ENCODE results near the gene FHIT. TPM values are rescaled to one million over a fixed set of nuclear protein-coding genes. Genes with fewer than 3 reads are reported as not detected.
"Not testable (repeated sequence)": the region's sequence is repeated elsewhere in the genome, so short reads cannot be mapped to it uniquely, and the experiment has no call there.

The FHIT gene
- total RNA-seq, 2 experiments from 2014 or later: 9.6 to 9.7 TPM

GRCh38 chr3:60674870-60675269, 576.4 kb downstream of the FHIT start:
- H3K4me1 Mint-ChIP-seq: no peaks in the 10 kb centered on the region
- H3K4me3 Mint-ChIP-seq: no peak overlapping the region
- DNase-seq: no peak
- H3K9me3 Mint-ChIP-seq: no peaks in the 10 kb centered on the region
- CTCF ChIA-PET: no interaction called here
- POLR2A ChIA-PET: no interaction called here
- no peak overlapping the region for H3K27ac Mint-ChIP-seq
- no peaks in the 10 kb centered on the region for H3K27me3 Mint-ChIP-seq
- H3K36me3 Mint-ChIP-seq (ENCODE audit: low read depth): no peaks in the 10 kb centered on the region

DNA sequence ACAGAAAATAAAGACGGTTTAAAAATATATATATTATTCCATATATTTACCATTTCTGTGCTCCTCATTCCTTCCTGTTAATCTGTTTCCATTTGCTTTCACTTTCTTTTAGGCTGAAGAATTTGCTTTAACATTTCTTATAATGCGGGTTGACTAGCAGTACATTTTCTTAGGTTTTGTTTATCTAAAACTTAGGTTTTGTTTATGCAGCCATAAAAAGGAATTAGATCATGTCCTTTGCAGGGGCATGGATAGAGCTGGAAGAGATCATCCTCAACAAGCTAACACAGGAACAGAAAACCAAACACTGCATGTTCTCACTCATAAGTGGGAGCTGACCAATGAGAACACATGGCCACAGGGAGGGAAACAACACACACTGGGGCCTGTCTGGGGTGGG, 578.1 kb downstream of the FHIT start:
- DNase-seq: no peak
- CTCF ChIA-PET: no interaction called here
- Mint-ChIP-seq H3K27ac (no peak overlapping the region), H3K36me3 (ENCODE audit: low read depth) (no peaks in the 10 kb centered on the region), H3K27me3 (no peaks in the 10 kb centered on the region), H3K9me3 (peaks cover 6% of the 10 kb centered on the region), H3K4me3 (no peak overlapping the region), H3K4me1 (no peaks in the 10 kb centered on the region)
- POLR2A ChIA-PET: no interaction called here

DNA sequence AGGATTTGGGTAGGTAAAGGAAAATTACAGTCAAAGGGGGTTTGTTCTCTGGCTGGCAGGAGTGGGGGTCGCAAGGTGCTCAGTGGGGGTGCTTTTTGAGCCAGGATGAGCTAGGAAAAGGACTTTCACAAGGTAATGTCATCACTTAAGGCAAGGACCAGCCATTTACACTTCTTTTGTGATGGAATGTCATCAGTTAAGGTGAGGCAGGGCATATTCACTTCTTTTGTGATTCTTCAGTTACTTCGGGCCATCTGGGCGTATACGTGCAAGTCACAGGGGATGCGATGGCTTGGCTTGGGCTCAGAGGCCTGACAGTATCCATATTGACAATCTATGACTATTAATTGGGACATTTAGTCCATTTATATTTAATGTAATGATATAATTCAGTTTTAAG, 578.9 kb downstream of the FHIT start:
- H3K27ac Mint-ChIP-seq; H3K27me3 Mint-ChIP-seq; H3K4me1 Mint-ChIP-seq; POLR2A ChIA-PET; H3K36me3 Mint-ChIP-seq (ENCODE audit: low read depth); DNase-seq; H3K9me3 Mint-ChIP-seq; H3K4me3 Mint-ChIP-seq; CTCF ChIA-PET: not testable (repeated sequence)

DNA sequence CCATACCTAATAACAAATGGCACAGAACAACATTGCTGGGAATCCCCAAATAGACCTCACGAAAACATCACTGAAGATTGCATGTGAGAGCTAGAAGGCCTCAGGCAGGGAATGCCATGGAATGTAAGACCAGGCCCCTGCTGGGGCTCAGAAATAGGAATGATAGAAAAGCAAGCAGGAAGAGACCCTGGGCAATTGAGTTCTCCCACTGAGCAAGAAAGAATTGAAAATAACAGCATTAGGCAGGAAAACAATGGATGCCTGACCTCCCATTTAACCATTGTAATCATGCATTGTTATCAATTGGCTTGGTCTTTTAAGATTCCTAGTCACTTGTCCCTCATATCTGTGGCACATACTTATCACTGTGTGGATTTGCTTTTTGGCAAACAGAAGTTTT, 581.6 kb downstream of the FHIT start:
- H3K4me3 Mint-ChIP-seq: no peak overlapping the region
- ChIA-PET CTCF (no interaction called here), POLR2A (no interaction called here)
- H3K36me3 Mint-ChIP-seq (ENCODE audit: low read depth): no peaks in the 10 kb centered on the region
- peaks cover 6% of the 10 kb centered on the region for H3K9me3 Mint-ChIP-seq
- H3K4me1 Mint-ChIP-seq: no peaks in the 10 kb centered on the region
- no peaks in the 10 kb centered on the region for H3K27me3 Mint-ChIP-seq
- no peak for DNase-seq
- H3K27ac Mint-ChIP-seq: no peak overlapping the region

- no peaks in the 10 kb centered on the region for H3K4me1 Mint-ChIP-seq
- peaks cover 11% of the 10 kb centered on the region for H3K9me3 Mint-ChIP-seq
- no peak overlapping the region for H3K27ac Mint-ChIP-seq
- H3K4me3 Mint-ChIP-seq: no peak overlapping the region
- H3K27me3 Mint-ChIP-seq: no peaks in the 10 kb centered on the region
- POLR2A ChIA-PET: no interaction called here
- no peak for DNase-seq
- CTCF ChIA-PET: no interaction called here
- H3K36me3 Mint-ChIP-seq (ENCODE audit: low read depth): no peaks in the 10 kb centered on the region
Measured at GRCh38 chr3:60660026-60660425, 591.2 kb downstream of the FHIT start.

DNA sequence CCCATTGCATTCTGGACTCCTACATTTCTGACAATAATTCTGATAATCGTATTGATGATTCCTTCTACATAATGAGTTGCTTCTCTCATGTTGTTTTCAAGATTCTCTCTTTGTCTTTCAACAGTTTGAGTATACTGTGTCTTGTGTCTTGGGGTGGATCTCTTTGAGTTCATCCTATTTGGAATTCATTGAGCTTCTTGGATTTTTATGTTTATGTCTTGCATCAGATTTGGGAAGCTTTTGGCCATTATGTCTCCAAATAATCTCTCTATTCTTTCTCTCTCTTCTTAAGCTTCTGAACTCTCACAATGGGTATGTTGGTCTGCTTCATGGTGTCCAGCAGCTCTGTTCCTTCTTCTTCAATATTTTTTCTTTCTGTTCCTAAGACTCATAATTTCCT, 592.2 kb downstream of the FHIT start:
- no peaks in the 10 kb centered on the region for H3K4me1 Mint-ChIP-seq
- H3K9me3 Mint-ChIP-seq: peaks cover 11% of the 10 kb centered on the region
- CTCF ChIA-PET: interaction anchor here (0.6 kb wide), 1 partner anchor 242 kb away, joined by 3 read pairs; no protein-coding TSS in a partner anchor
- H3K36me3 Mint-ChIP-seq (ENCODE audit: low read depth): no peaks in the 10 kb centered on the region
- no peaks in the 10 kb centered on the region for H3K27me3 Mint-ChIP-seq
- POLR2A ChIA-PET: no interaction called here
- no peak overlapping the region for H3K27ac Mint-ChIP-seq
- H3K4me3 Mint-ChIP-seq: no peak overlapping the region
- DNase-seq: no peak

DNA sequence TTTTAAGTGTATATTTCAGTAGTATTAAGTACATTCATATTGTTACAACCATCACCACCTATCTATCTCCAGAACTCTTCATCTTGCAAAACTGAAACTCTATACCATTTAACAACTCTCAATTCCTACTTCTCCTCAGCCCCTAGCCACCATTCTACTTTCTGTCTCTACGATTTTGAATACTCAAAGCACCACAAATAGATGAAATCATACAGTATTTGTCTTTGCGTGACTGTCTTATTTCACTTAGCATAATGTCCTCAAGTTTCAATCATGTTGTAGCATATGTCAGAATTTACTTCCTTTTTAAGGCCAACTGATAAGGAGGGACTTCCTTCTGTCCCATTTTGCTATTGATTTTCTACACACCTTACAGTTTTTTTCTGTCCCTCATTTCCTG, 593.3 kb downstream of the FHIT start:
- ChIA-PET CTCF (no interaction called here), POLR2A (no interaction called here)
- H3K9me3 Mint-ChIP-seq: peaks cover 13% of the 10 kb centered on the region
- no peaks in the 10 kb centered on the region for H3K4me1 Mint-ChIP-seq
- H3K27ac Mint-ChIP-seq: no peak overlapping the region
- no peaks in the 10 kb centered on the region for H3K36me3 Mint-ChIP-seq (ENCODE audit: low read depth)
- peaks cover under 1% of the 10 kb centered on the region for H3K27me3 Mint-ChIP-seq
- no peak overlapping the region for H3K4me3 Mint-ChIP-seq
- no peak for DNase-seq

GRCh38 chr3:60652829-60653228, 598.4 kb downstream of the FHIT start:
- DNase-seq: no peak
- Mint-ChIP-seq H3K27ac (no peak overlapping the region), H3K9me3 (peaks cover 4% of the 10 kb centered on the region), H3K27me3 (peaks cover 2% of the 10 kb centered on the region), H3K4me1 (no peaks in the 10 kb centered on the region), H3K4me3 (no peak overlapping the region), H3K36me3 (ENCODE audit: low read depth) (no peaks in the 10 kb centered on the region)
- ChIA-PET CTCF (no interaction called here), POLR2A (no interaction called here)

- Mint-ChIP-seq H3K27ac (no peak overlapping the region), H3K9me3 (peaks cover 4% of the 10 kb centered on the region), H3K4me1 (no peaks in the 10 kb centered on the region), H3K4me3 (no peak overlapping the region), H3K27me3 (peaks cover 2% of the 10 kb centered on the region), H3K36me3 (ENCODE audit: low read depth) (no peaks in the 10 kb centered on the region)
- no peak for DNase-seq
- ChIA-PET POLR2A (no interaction called here), CTCF (no interaction called here)
Measured at GRCh38 chr3:60651799-60652198, 599.5 kb downstream of the FHIT start.

DNA sequence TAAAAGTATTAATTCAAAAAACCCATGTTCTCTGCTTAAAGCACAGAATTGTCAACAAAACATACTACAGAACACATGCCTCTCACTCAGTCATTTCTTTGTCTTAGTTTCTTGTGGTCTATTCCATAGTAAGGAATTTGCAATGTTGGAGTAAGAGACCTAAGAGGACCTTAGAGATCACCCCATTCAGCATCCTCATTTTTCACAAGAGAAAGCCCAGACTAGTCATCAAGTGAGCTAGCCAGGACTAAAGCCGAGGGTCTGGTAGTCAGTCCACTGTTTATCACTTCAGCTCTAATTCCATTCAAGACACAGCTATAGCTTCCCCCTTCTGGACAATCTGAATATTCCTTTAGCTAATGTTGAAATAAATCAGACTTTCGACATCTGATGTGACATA, 601.1 kb downstream of the FHIT start:
- CTCF ChIA-PET: no interaction called here
- no peaks in the 10 kb centered on the region for H3K36me3 Mint-ChIP-seq (ENCODE audit: low read depth)
- no peak for DNase-seq
- no peaks in the 10 kb centered on the region for H3K4me1 Mint-ChIP-seq
- no peak overlapping the region for H3K27ac Mint-ChIP-seq
- no peak overlapping the region for H3K4me3 Mint-ChIP-seq
- H3K27me3 Mint-ChIP-seq: peaks cover 2% of the 10 kb centered on the region
- H3K9me3 Mint-ChIP-seq: peaks cover 4% of the 10 kb centered on the region
- POLR2A ChIA-PET: no interaction called here

DNA sequence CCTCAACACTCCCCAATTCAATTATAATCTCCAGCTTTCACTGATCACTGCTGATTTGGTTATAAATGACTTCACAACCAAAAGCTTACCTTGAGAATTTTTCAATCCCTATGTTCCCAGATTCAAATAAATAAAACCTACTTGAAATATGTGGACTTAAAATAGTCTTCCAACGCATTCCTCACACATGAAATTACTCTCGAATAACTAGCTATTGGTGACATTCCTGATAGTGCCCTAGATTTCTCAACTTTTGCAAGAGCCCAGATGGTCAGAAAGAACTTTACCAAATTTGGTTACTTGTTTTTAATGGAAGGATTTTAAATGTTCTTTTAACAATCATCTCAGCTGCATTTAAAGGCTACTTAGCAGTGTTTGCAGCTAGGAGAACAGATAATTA, 605.5 kb downstream of the FHIT start:
- ChIA-PET POLR2A (no interaction called here), CTCF (no interaction called here)
- DNase-seq: no peak
- Mint-ChIP-seq H3K36me3 (ENCODE audit: low read depth) (no peaks in the 10 kb centered on the region), H3K27me3 (no peaks in the 10 kb centered on the region), H3K9me3 (no peaks in the 10 kb centered on the region), H3K27ac (no peak overlapping the region), H3K4me1 (no peaks in the 10 kb centered on the region), H3K4me3 (no peak overlapping the region)

DNA sequence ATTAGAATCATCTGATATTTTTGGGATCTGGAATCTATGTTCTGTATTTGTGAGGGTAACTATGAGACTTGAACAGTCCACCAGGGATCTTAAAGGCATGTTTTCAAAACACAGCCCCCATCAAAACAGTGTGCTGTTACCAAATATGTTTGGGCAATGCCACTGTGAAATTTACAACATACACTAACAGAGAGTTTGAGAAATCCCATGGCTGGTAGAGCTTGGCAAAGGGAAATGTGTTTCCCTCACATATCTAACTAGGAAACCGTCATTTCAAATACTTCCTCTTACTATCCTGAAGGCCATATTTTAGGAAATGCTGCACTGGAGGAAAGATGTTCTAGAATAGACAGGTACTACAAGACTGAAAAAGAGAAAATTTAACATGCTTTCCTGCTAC, 607.4 kb downstream of the FHIT start:
- ChIA-PET POLR2A (no interaction called here), CTCF (no interaction called here)
- no peaks in the 10 kb centered on the region for H3K27me3 Mint-ChIP-seq
- H3K27ac Mint-ChIP-seq: no peak overlapping the region
- H3K36me3 Mint-ChIP-seq (ENCODE audit: low read depth): no peaks in the 10 kb centered on the region
- H3K4me1 Mint-ChIP-seq: no peaks in the 10 kb centered on the region
- no peak for DNase-seq
- H3K4me3 Mint-ChIP-seq: no peak overlapping the region
- no peaks in the 10 kb centered on the region for H3K9me3 Mint-ChIP-seq

DNA sequence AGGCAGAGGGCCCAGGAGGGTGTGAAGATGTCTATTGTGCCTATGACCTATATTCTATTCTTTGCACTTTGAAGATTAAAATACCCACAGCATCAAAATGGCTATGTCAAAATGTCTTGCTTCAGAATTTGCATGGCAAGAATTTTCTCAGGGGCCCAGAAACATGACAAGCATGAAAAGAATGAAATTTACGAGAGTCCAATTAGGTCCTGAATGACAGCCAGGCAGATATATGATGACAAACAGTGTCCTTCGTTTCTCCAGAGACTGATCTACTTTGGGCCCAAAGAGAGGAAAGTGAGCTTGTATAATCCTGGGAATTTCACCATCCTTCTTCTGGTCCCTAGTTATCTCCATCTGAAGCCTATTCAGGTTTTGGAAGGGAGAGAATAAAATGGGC, 609.9 kb downstream of the FHIT start:
- no peak for DNase-seq
- H3K27me3 Mint-ChIP-seq: no peaks in the 10 kb centered on the region
- no peak overlapping the region for H3K27ac Mint-ChIP-seq
- no peaks in the 10 kb centered on the region for H3K4me1 Mint-ChIP-seq
- POLR2A ChIA-PET: no interaction called here
- CTCF ChIA-PET: no interaction called here
- no peaks in the 10 kb centered on the region for H3K36me3 Mint-ChIP-seq (ENCODE audit: low read depth)
- H3K4me3 Mint-ChIP-seq: no peak overlapping the region
- H3K9me3 Mint-ChIP-seq: no peaks in the 10 kb centered on the region

DNA sequence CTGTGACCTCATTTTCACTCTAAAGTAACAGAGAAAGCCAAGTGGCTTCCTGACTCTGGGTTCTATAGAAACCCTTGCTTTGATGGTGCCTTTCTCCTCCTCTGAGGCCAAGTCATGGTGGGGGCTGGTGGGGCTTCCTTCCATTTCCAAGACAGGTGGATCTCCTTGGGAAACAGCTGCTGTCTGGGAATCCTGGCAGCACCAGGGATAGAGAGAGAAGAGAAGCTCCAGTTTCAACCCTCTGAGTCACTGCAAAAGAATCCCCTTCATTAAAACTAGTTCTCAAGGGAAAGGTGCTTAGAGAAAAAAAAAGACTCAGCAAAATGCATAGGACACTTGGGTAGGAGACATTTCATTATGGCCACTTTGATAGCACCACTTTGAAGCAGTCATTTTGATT, 614.4 kb downstream of the FHIT start:
- DNase-seq: no peak

DNA sequence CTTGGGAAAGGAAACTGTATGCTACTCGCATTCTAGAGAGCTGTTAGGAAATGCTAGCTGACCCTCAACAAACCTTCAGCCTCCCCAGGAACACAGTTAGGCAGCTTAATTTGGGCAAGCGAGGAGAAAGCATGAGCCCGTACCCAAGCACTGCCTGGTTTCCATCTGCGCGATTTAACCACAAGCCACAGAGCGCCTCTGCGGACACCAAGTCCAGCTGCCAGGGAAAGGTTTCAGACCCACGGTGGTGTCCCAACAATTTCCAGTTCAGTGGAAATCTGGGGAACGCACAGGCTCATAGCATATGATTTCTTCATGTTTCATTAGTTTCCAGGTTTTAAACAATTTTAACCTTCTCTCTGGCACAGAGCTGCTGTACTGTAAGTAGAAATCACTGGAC, 617.6 kb downstream of the FHIT start:
- Mint-ChIP-seq H3K9me3 (no peaks in the 10 kb centered on the region), H3K27me3 (no peaks in the 10 kb centered on the region), H3K36me3 (ENCODE audit: low read depth) (no peaks in the 10 kb centered on the region), H3K4me1 (no peaks in the 10 kb centered on the region), H3K27ac (no peak overlapping the region), H3K4me3 (no peak overlapping the region)
- POLR2A ChIA-PET: no interaction called here
- CTCF ChIA-PET: no interaction called here
- DNase-seq: no peak

More for the DNA sequence above, 614.4 kb downstream of the FHIT start:
- H3K4me1 Mint-ChIP-seq: no peaks in the 10 kb centered on the region
- H3K9me3 Mint-ChIP-seq: no peaks in the 10 kb centered on the region
- ChIA-PET CTCF (no interaction called here), POLR2A (no interaction called here)
- H3K4me3 Mint-ChIP-seq: no peak overlapping the region
- no peaks in the 10 kb centered on the region for H3K36me3 Mint-ChIP-seq (ENCODE audit: low read depth)
- H3K27ac Mint-ChIP-seq: no peak overlapping the region
- no peaks in the 10 kb centered on the region for H3K27me3 Mint-ChIP-seq
